CD14-positive monocyte (primary cell): Measurements from ENCODE around the gene NSMCE1. TPM values are rescaled to one million over a fixed set of nuclear protein-coding genes. Genes with fewer than 3 reads are reported as not detected.

Experiments
- DNase-seq, 3 donors: peaks; one replicate each; pipeline ENCODE4 v3.0.0-alpha.2; 2011 to 2022
- H2AFZ ChIP-seq: 2 replicates; pipeline ENCODE4 v1.6.0; 2012; ENCODE audit warnings: mild to moderate bottlenecking, low read depth, low read length, inconsistent platforms; ENCODE audit not compliant: insufficient read depth, poor library complexity, severe bottlenecking
- H3K27ac ChIP-seq, 2 donors: 1 replicate in 1 of 2; 2 replicates in 1 of 2; pipeline ENCODE4 v1.5.1; 2012 to 2013; ENCODE audit warnings: low read length in 2 of 2, control low read depth in 1 of 2, inconsistent platforms in 1 of 2, low read depth in 1 of 2, mild to moderate bottlenecking in 1 of 2
- H3K27me3 ChIP-seq, 2 donors: one replicate each; pipeline versions ENCODE4 v1.6.0 to v1.6.1; 2011 to 2013; ENCODE audit warnings: low read length in 2 of 2; ENCODE audit not compliant: control insufficient read depth in 2 of 2, insufficient read depth in 2 of 2
- H3K36me3 ChIP-seq, 2 donors: replicated peaks in 1 of 2; 1 replicate in 1 of 2; 2 replicates in 1 of 2; pipeline versions ENCODE4 v1.5.1 to v1.6.1; 2012 to 2013; ENCODE audit warnings: low read length in 2 of 2, control low read depth in 1 of 2, inconsistent platforms in 1 of 2, mild to moderate bottlenecking in 1 of 2; ENCODE audit not compliant: insufficient read depth in 2 of 2, control insufficient read depth in 1 of 2
- H3K4me1 ChIP-seq, 2 donors: 1 replicate in 1 of 2; 2 replicates in 1 of 2; pipeline versions ENCODE4 v1.5.1 to v1.6.1; 2012 to 2013; ENCODE audit warnings: low read length in 2 of 2, control low read depth in 1 of 2, inconsistent platforms in 1 of 2, mild to moderate bottlenecking in 1 of 2, moderate library complexity in 1 of 2; ENCODE audit not compliant: insufficient read depth in 2 of 2, control insufficient read depth in 1 of 2
- H3K4me2 ChIP-seq: replicated peaks from 2 replicates; pipeline ENCODE3; 2012; ENCODE audit warnings: low read length, moderate library complexity, mild to moderate bottlenecking; ENCODE audit not compliant: poor library complexity, severe bottlenecking; ENCODE audit errors: extremely low read depth
- H3K4me3 ChIP-seq, 3 experiments: fragments of 200-600 bp in 1 of 3; sonication (generic) in 1 of 3; replicated peaks in 1 of 3; 1 replicate in 2 of 3; 2 replicates in 1 of 3; pipeline ENCODE4 v1.5.1; 2011 to 2013; ENCODE audit warnings: low read length in 3 of 3, mild to moderate bottlenecking in 3 of 3, control low read depth in 2 of 3, low read depth in 2 of 3, inconsistent platforms in 1 of 3, moderate library complexity in 1 of 3
- H3K79me2 ChIP-seq: 2 replicates; pipeline ENCODE4 v1.6.0; 2012; ENCODE audit warnings: mild to moderate bottlenecking, control low read depth, inconsistent platforms, low read length, moderate library complexity; ENCODE audit not compliant: insufficient read depth
- H3K9ac ChIP-seq: 2 replicates; pipeline ENCODE4 v1.6.0; 2017; ENCODE audit warnings: low read length, mild to moderate bottlenecking; ENCODE audit not compliant: insufficient read depth, poor library complexity, severe bottlenecking
- H3K9me3 ChIP-seq, 2 donors: replicated peaks in 1 of 2; 1 replicate in 1 of 2; 2 replicates in 1 of 2; pipeline versions ENCODE4 v1.5.1 to v1.6.1; 2012 to 2013; ENCODE audit warnings: low read length in 2 of 2, control low read depth in 1 of 2; ENCODE audit not compliant: control insufficient read depth in 1 of 2, insufficient read depth in 1 of 2
- H4K20me1 ChIP-seq: 2 replicates; pipeline ENCODE4 v1.6.0; 2012; ENCODE audit warnings: mild to moderate bottlenecking, low read length, control low read depth, moderate library complexity; ENCODE audit not compliant: insufficient read depth
- H3K27ac Mint-ChIP-seq, 7 donors: one replicate each; pipeline ENCODE4 v1.8.0; 2020; ENCODE audit warnings: mild to moderate bottlenecking in 7 of 7, mixed read lengths in 7 of 7, moderate library complexity in 6 of 7, inconsistent platforms in 2 of 7
- H3K27me3 Mint-ChIP-seq, 3 donors: one replicate each; pipeline ENCODE4 v1.8.0; 2021 to 2022; ENCODE audit warnings: low read depth in 3 of 3, mild to moderate bottlenecking in 3 of 3, mixed read lengths in 3 of 3, moderate library complexity in 3 of 3, inconsistent platforms in 1 of 3
- H3K36me3 Mint-ChIP-seq, 2 donors: one replicate each; pipeline ENCODE4 v1.8.0; 2020; ENCODE audit warnings: mixed read lengths in 2 of 2, inconsistent platforms in 1 of 2, mild to moderate bottlenecking in 1 of 2
- H3K4me1 Mint-ChIP-seq: one replicate; pipeline ENCODE4 v1.8.0; 2020; ENCODE audit warnings: mild to moderate bottlenecking, mixed read lengths
- H3K4me3 Mint-ChIP-seq, 2 donors: one replicate each; pipeline ENCODE4 v1.8.0; 2020; ENCODE audit warnings: mild to moderate bottlenecking in 2 of 2, mixed read lengths in 2 of 2, moderate library complexity in 1 of 2
- H3K9me3 Mint-ChIP-seq, 7 donors: one replicate each; pipeline ENCODE4 v1.8.0; 2020 to 2022; ENCODE audit warnings: mixed read lengths in 7 of 7, mild to moderate bottlenecking in 6 of 7, moderate library complexity in 6 of 7, inconsistent platforms in 2 of 7
- CTCF ChIP-seq: fragments of 200-600 bp; IDR thresholded peaks from one replicate; pipeline ENCODE4 v1.8.0; 2022; ENCODE audit warnings: antibody characterized with exemption, mild to moderate bottlenecking
- whole genome bisulfite sequencing: methylation state at CpG from one replicate; pipeline ENCODE4 v1.1.5; 2013; ENCODE audit warnings: missing lambda C conversion rate; ENCODE audit not compliant: insufficient coverage; 5-methylcytosine and 5-hydroxymethylcytosine counted together
- intact Hi-C, 2 donors: fragments of 100-400 bp; cut with micrococcal nuclease; formaldehyde crosslinking; loops; one replicate each; pipeline versions ENCODE4 v1.15.0 to v1.15.1; 2023
- polyA plus RNA-seq, 3 donors: library from polyadenylated mRNA; depleted of rRNA in 1 of 3; unstranded in 2 of 3; stranded (reverse) in 1 of 3; fragments of 300-500 nt in 2 of 3; fragments of >200 nt in 1 of 3; fragmentation: Illumina TruSeq in 2 of 3; gene quantifications; 1 replicate in 2 of 3; 2 replicates in 1 of 3; pipeline ENCODE4 v1.2.3, GENCODE V29; 2012 to 2021

Gene NSMCE1
- polyA plus RNA-seq, 3 donors: 19.6 to 85.2 (median 82.6) TPM

GRCh38 chr16:27217256-27217655, 51.3 kb downstream of the NSMCE1 start:
- Histone ChIP-seq H3K9me3 (no peaks in the 10 kb centered on the region), H4K20me1 (no peaks in the 10 kb centered on the region), H3K4me2 (no peak overlapping the region), H3K27me3 (no peaks in the 10 kb centered on the region), H3K4me1 (no peaks in the 10 kb centered on the region), H3K9ac (no peak overlapping the region), H3K36me3 (peaks cover 25 to 62% of the 10 kb centered on the region in 2 donors), H3K27ac (no peak overlapping the region), H3K79me2 (no peaks in the 10 kb centered on the region), H2AFZ (no peak overlapping the region), H3K4me3 (no peak overlapping the region)
- H3K36me3 Mint-ChIP-seq: peaks cover 54 to 78% of the 10 kb centered on the region in 2 donors
- H3K27ac Mint-ChIP-seq: no peak overlapping the region
- no peaks in the 10 kb centered on the region for H3K4me1 Mint-ChIP-seq
- WGBS: 99% methylated on average over 10 of the region's 10 CpGs
- intact Hi-C loops: no loop called here
- TF ChIP-seq CTCF: no peak
- H3K4me3 Mint-ChIP-seq: no peak overlapping the region
- no peaks in the 10 kb centered on the region for H3K9me3 Mint-ChIP-seq
- DNase-seq: no peak
- peaks cover 0 to 2% (median 0%) of the 10 kb centered on the region in 3 donors for H3K27me3 Mint-ChIP-seq

- Mint-ChIP-seq H3K4me1 (no peaks in the 10 kb centered on the region), H3K36me3 (peaks cover 54 to 84% of the 10 kb centered on the region in 2 donors), H3K9me3 (no peaks in the 10 kb centered on the region), H3K27me3 (peaks cover 0 to 2% (median 0%) of the 10 kb centered on the region in 3 donors), H3K27ac (peak overlapping the region in 2 of 7 donors; percentile 46 to 53), H3K4me3 (no peak overlapping the region)
- Histone ChIP-seq H3K9ac (no peak overlapping the region), H3K27ac (no peak overlapping the region), H3K4me1 (no peaks in the 10 kb centered on the region), H3K36me3 (peaks cover 27 to 69% of the 10 kb centered on the region in 2 donors), H3K4me3 (no peak overlapping the region), H3K27me3 (no peaks in the 10 kb centered on the region), H3K79me2 (no peaks in the 10 kb centered on the region), H3K9me3 (no peaks in the 10 kb centered on the region), H2AFZ (no peak overlapping the region), H3K4me2 (no peak overlapping the region), H4K20me1 (no peaks in the 10 kb centered on the region)
- no peak for TF ChIP-seq CTCF
- intact Hi-C loops: no loop called here
- DNase-seq: no peak
- WGBS: 97% methylated on average over 11 of the region's 16 CpGs
These were observed 52.2 kb downstream of the NSMCE1 start for GRCh38 chr16:27216297-27216885.
